NCI-H526 treated with DMSO at 0.1 percent for 48 hours (cell line): ENCODE data around the gene GRIA3.

ENCODE experiments used
- DNase-seq: peaks from one replicate; lab custom pipeline; 2025; lab: John Stamatoyannopoulos, UW

GRIA3 gene

DNA sequence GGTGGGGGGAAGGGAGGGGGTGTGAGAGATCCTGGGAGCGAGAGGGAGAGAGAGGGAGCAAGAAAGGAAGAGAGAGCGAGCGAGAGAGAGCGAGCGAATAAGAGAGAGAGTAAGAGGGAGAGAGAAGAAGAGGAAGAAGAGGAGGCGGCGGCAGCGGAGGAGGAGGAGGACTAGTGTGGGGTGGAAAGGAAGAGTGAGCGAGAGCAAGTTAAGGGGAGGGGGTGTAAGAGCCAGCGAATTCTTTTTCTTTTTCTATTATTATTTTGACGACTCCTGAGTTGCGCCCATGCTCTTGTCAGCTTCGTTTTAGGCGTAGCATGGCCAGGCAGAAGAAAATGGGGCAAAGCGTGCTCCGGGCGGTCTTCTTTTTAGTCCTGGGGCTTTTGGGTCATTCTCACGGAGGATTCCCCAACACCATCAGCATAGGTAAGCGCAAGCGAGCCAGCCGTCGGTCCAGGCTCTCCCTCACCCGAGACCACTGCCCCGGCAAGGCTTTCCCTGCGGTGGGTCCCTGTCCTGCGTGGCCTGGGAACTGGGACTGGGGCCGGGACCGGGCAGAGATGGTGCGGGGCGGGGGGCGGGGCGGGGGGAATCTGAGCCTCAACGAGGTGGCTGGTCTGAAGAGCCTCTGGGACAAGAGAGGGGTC, at the start of gene GRIA3:
Gene GRIA3, plus strand, starts transcription at position 60 of the 647 bp plus-strand sequence. Its CDS starts 258 bp downstream, at position 318.
- no peak for DNase-seq

DNA sequence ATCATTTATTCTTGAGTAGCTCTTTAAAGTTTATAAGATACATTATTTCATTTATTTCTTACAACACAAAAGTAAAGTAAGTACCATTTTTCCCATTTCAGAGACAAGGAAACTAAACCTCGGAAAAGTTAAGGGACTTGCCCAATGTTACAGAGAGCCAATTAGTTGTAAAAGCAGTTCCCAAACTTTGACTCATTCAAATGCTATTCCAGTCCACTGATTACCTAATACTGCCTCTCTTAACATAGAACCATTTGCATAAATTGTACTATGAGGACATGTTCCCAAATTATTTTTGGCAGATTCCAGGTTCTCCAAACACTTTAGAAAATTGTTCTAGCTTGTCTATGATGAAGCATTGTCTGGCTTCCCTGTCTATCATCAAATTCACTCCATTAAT, 45.6 kb upstream of the GRIA3 start:
- DNase-seq = no peak

DNA sequence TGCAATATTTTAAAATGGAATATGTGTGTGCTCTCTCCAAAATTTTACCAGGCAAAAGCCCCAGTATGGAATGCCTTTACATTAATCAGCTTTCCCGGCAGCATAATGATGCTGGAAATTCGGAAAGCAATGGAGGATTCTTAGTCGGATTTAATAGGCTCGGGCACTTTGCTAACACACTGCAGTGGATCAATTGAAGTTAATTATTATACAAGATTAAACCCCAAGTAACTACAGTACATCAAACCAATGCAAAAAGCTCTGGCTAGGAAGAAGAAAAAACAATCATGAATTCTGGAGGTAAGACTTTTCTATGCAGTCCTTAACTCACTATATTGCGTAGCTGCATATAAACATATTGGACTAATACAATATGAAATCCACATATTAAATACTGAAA, 43.6 kb upstream of the GRIA3 start:
- DNase-seq = no peak

DNA sequence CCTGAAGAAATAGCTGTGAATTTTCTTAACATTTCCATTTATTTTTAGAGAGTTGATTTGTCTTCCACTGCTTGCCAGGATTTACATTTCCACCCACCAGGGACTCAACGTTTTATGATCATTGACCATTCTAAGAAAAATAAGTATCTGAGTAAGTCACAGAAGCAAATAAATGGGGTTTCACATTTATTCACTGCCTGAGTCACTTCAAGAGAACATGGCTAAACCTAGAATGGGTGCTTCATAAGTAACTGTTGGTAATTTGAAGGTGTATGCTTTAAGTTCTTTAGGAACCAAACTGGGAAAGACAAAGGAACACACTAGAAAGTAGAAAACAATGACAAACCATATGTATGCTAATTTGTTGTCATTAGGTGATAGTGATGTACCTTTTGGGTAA, 43.2 kb upstream of the GRIA3 start:
- no peak for DNase-seq

DNA sequence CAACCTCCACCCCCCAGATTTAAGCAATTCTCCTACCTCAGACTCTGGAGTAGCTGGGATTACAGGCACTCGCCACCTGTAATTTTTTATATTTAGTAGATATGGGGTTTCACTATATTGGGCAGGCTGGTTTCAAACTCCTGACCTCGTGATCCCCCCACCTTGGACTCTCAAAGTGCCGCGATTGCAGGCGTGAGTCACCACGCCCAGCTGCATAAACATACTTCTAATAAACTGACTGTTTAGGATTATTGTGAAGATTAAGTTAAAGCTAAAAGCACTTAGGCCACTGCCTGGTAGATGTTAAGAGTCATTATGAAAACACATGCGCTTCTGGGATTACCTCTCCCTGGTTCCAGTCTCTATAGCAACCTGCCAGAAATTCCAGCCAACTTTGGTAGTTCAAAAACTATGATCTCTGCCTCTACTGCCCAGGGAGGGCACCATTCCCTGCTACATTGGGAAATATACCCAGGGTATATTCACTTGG, 30.2 kb upstream of the GRIA3 start:
- no peak for DNase-seq

DNA sequence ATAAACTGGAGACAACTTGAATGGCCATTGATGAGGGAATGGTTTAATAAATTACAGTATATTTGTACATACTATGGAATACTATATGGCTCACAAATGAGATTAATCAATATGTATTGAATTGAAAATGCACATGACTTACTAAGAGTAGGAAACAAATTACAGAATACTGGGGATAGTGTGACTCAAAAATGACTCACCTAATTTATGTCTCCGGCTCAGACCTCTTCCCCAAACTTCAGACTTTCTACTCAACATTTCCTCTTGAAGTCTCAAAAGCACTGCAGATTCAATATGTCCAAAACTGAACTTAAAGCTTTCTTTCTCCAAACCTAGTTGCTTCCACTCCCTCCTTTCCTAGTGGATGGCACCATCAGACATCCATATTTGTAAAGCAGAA, 28.8 kb upstream of the GRIA3 start:
- no peak for DNase-seq

DNA sequence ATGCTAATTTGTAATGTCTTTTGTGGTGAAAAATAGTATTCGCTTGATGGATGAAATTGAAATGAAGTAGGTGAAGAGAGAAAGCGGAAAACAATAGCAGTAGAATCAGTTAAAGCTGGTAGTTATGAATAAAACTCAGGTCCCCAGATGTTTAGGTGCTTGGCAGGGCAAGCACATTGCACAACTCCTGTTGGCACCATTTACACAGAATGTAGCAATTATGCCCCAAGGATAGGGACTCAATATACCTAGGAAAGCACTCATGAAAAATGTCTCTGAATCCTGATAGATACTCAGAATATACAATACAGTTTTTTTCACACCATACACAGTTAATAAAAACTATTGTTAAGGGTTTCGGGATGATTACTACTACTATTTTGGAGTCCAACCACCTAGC, 26.5 kb upstream of the GRIA3 start:
- DNase-seq = no peak

DNA sequence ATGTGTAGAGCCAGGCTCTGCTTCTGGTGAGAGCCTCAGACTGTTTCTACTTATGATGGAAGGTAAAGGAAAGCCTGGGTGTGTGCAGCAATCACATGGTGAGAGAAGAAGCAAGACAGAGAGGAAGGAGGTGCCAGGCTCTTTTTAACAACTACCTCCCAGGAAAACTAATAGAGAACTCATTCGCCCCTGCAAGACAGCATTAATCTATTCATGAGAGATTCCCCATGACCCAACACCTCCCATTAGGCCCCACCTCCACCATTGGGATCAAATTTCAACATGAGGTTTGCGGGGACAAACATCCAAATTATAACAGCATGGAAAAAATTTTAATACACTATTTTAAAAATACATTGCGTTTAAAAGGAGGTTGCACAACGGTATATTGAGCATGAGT, 24.7 kb upstream of the GRIA3 start:
- no peak for DNase-seq

DNA sequence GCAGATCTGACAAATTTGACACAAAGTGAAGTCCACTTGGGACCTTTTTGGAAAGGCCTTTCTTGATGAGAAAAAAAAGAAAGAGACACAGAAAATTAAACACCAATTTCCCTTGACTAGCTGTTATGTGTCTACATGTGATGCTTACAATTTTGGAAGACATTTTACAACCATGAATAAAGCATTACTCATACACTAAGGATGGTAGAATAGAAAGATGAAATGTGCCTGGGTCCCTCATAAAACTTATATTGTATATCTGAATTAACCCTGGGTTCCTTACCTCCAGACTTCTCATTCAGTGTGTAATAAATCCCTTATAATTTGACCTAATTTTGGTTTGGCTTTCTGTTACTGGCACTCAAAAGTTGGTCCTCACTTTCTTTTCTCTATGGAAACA, 16.5 kb upstream of the GRIA3 start:
- DNase-seq = no peak

DNA sequence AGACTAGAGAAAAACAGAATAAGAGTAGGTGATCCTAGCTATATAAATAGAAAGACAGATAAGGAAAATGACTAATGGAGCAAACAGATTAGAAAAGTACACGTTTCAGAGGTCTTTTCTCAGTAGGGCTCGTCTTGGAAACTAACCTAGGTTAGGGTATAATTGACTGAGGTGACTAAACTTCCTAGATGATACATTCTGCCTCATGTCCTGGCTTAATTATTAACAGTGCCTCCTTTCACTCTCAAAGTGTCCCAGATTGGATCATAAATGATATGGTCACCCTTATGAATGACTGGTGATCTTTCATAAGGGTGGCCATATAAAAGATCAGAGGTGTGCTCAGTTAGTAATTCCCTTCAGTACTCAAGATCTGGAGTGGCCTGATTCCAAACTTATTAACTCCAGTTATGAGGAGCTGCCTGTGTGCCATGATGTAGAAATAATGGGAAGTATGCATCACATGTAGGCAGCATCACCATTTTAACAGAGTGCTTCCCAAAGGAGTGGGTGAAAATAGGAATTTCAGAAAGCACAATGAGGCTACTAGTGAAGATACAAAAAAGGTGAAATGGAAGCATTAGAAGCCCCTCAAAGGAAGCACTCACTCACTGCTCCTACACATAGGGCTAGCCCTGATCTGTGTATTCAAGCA, 14.7 kb upstream of the GRIA3 start:
- no peak for DNase-seq

DNA sequence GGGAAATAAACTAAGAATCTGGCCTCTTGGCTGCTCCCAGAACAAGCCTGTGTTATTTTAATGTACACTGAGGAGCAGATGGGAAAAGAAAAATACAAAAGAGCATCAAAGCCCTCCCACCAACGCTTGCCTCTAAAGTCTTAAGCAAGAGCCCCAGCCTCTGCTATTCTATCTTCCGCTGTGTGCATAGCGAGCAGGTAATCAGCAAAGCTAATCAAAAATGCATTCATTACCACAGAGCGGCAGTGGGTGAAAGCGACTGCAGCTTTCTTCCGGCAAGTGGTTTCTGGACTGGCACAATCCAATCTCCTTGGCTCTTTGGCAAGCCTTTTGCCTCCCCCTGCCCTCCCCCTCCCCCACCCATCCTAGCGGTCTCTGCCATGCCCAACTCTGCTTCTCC, 13.5 kb upstream of the GRIA3 start:
- no peak for DNase-seq

DNA sequence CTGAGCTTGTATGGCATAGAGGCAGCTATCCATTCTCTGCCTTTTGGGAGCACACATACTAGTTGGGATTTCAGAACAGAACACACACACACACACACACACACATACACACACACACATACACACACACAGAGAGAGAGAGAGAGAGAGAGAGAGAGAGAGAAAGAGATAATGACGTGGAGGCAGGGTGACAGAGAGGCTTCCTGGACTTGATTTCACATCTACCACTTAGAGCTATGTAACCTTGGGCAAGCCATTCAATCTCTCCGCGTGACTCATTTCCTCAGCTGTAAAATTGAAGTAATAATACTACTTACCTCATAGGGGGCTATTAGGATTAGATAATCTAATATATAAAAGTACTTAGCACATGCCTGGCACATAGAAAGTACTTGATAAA, 12.3 kb upstream of the GRIA3 start:
- DNase-seq = no peak

DNA sequence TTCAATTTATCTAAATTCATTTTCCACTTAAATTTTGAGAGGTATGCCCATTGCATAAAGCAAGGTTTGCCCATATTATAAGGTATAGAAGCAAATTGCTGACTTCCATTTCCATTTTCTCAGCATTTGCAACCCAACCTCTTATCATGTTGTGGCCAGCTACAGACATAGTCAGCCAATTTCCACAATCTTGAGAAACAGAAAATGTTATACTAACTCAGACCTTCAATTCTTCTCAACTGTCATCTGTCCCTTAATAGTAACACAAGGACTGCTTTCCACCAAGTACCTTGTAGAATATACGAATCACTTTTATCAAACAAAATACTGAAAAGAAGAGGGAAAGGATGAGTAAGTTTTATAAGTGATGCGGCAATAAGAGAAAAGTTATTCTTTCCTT, 11.2 kb upstream of the GRIA3 start:
- no peak for DNase-seq

DNA sequence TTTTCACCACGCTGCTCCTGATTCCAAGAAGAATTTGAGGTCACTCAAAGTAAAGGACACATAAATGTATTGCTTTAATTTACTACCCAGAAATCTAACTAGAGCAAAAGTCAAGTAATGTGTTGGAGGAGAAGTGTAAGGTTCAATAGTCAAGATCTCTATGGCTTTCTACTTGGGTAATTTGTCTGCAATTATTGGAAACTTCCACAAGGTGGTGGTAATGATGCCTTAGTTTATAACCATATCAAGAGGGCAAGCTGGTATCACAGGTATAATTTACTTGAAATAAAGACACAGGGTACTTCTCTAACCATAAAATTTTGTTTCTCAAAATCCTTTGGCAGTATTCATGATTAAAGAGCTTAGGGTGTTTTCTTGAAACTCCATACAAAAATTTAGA, 10.2 kb upstream of the GRIA3 start:
- DNase-seq = no peak

DNA sequence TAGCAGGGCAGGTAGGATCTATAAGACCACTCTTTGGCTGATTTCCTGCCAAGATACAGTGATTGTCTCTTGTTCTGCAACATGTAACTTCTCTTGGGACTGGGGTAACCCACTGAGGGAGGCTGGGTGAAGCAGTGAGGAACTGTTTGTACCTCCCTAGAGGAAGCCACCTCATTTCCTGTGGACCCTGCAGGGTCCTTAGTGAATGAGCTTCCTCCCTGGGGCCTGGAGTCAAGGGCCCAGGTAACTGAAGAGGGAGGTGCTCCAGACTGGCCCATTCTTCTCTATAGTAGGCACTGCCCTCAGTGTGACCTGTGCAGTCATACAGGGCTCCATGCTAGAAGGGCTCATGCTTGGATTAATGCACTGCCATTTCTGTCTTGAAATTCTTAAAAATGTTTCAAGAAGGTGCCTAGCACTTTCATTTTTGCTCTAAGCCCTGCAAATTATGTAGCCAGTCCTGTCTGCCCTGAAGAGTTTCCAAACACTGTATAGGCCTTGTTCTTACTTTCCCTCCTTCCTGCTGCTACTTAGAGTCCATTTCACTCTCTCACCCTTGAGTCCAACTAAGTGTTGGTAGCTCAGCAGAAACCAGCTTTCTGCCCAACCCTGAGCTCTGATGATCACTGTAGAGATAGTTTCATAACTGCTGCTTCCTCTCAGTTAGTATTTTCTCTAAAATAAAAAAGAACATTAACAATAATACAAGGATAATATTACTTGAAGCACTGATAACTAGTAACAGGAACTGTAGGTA, 8.5 kb upstream of the GRIA3 start:
- no peak for DNase-seq

DNA sequence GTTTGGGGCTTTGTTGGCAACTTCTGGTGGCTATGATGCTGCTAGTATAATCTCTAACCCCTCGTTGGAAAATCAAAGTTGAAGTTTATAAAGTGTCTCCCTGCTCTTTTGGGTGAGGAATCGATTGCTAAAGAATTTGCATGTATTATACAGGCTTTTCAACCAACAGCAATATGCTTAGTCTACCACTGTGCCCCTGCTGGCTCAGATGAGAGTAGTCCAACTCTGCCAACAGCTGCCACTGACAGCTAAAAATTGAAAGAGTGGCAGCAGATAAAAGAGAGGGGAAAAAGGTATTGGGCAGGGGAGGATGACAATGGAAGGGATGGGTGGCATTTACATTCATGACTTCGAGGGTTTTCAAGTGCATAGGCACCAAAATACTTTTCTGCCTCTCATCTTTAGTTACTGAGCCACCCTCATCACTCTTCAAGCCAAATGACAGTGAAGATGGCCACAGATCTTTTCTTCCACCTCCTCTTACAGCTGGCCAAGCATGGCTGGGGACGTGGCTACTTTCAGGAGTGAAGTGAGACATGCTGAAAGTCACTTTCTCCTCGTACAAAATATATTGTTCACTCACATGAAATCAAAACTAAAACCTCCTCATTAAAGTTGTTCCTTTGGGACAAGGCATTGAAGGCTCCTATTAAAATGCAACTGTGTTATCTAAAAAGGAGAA, 2.7 kb upstream of the GRIA3 start:
- DNase-seq = no peak

DNA sequence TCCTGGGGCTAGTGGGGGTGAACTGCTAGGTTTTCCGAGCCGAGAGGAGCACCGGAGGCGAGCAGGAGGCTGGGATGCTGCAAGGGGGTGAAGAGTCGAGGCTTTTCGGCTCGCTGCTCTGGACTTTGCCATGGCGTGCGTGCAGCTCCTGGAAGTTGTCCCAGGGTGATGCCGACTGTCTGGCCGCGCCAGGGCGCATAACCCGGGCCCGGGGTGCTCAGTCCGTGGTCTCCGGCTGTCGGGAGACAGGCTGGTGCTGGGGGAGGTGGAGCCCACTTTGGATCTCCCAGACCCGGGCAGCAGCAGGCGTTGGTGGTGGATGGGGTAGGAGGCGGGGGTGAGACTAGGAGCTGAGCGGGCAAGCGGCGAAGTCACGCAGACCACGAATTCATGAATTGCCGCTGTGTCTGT, 793 bp downstream of the GRIA3 start:
- no peak for DNase-seq

DNA sequence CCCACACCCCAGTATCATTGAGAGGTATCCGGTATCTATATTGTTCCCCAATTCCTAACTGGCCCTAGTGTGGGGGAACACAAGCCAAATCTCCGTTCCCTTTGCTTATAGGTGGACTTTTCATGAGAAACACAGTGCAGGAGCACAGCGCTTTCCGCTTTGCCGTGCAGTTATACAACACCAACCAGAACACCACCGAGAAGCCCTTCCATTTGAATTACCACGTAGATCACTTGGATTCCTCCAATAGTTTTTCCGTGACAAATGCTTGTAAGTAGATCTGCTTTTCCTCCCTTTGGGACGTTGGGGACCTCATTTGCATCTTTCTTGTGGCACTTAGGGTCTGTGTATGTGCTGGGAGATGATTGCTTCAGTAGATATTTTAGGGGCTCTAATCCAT, 1.6 kb downstream of the GRIA3 start:
- DNase-seq = no peak

DNA sequence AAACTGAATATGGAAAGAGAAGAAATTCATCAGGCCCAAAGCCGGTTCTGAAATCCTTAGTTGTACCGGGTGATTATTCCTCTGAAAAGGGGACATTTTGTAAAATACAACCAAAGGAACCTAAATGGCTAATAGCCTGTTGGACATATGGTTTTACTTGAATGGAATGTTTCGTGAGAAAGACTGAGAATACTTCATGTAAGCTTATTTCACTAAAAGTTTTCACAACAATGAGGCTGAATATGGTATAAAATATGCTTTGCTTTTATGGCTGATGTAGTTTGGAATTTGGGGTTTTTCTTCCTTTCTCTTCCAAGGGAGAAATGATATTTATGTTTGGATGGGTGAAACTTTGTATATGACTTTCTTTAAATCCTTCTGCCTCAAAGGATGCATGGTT, 2.7 kb downstream of the GRIA3 start:
- no peak for DNase-seq

DNA sequence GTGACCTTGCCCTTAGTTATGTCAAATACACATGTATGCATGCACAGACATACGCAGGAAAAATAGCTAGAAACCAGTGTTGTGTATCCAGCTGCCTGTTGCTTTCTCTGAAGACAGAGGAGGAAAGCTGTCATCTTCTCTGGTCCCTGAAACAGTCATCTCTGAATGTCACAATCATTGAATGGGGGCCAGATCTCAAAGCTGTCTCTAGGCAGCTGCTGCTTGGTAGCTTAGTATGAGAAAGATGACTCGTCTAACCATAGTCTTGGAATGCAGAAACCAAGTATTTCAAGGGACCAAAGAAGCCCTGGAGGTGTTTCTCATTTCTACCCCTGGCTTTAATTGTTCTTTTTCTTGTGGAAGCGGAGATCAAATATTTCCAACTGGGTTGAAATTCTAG, 4.0 kb downstream of the GRIA3 start:
- DNase-seq = no peak

DNA sequence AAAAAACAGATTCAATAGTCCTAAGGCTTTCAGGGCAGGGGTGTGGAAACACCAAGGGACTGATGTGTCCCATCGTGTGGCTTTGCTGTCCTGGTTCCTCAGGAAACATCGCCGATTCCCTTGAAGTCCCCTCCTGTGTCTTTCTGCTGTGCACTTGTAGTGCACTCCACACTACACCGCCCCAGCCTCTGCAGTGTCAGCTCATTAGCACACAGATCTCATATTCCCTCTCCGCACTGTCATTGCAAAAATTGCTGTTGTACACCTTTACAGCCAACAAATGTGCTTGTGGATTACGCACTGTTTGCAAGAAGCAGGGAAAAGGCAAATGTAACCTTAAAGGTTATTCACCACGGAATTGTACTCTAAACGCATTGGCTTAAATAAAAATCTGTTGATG, 5.3 kb downstream of the GRIA3 start:
- no peak for DNase-seq

DNA sequence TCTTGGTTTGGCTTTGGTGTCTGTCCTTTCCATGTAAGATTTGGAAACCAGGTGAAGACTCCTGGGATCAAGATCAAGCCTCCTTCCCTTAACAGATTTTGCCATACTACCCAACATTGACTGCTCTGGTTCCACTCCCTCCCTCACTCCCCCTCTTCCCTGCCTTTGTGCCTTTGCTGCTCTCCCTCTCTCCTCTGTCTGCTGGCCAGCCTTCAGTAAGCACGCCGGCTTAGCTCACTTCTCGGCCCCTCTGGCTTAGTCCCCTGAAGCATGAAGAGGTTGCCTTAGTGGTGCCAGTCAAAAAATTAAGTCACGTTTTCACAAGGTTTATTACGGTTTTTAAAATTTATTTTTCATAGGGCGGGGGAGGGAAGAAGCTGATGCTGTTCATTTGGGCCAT, 6.0 kb downstream of the GRIA3 start:
- no peak for DNase-seq

DNA sequence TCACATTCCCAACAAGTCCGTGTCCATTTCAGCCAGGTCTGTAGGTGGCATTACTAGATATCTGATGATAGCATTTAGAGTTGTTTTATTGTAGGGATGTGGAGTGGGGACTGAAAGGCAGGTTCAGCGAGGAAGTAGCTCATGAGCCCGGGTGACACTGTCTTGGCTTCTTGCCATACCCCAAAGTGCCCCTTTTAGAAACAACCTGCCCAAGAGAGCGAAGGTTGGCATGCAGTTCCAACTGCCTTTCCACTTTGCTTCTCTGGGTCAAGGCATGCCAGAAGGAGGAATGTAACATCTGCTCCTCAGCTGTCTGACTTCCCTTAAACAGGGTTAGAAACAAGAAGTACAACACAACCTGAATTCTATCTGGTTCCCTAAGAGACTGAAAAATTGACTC, 9.0 kb downstream of the GRIA3 start:
- DNase-seq = no peak
